Fibroblast of skin of right biceps (primary cell): ENCODE data around the gene SH3RF3.

Experiments used
- DNase-seq: peaks from one replicate; pipeline ENCODE4 v3.0.0-alpha.2; 2013

Gene SH3RF3

DNA sequence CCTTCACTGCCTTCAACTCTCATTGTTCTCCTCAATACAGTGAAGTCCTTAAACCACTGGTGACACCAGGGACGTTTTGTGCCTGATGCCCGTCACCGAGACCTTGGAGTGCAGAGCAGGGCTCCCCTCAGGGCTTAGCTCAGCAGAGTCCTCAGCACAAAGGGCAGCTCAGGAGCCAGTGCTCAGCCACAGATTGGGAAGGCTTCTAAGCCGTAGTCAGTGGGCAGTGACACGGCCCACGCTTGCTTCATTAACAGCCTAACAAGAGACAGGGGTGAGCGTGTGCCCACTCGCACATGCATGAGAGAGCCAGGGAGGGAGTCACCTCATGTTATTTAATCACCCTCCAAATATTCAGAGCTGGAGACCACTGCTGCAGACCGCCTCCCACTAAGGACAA, 137.5 kb downstream of the SH3RF3 start:
- DNase-seq, result no peak

DNA sequence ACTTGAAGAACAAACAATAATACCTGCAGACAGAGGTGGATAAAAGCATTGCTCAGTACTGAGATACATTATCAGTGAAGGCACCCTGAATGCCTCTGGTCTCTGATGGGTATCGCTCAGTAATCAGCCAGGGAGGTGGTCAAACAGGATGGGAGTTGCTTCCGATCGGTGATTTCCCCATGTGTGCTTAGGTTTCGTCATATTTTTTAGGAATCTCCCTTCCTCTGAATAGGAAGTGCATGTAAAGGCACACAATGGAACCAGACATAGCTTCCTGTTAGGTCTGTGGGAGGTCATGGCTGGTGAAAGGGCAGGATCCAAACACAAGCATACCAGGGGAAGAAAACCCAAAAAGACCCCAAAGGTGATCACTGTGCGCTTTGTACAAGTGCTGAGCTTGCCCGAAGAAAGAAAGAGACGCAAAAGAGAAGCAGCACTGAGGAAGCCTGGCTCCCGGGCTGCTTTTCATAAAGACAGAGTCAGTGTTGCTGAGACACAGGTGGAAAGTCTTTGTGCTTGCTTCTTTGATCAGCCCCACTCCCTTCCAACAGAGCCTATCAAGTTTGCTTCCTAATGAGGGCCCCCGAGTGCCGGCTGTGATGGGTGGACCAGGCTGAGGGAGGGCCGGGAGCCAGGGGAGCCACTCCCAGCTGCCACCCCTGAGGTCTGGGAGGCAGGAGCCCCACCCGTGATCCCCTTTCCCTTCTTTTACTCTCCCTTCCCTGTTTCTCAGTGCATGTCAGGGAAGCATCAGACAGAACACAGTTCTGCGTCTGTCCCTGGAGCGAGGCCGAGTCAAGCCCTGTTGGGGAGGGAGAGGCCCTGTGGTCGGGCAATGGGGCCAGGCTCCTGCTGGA, 138.2 kb downstream of the SH3RF3 start:
- peak; percentile 16 for DNase-seq

DNA sequence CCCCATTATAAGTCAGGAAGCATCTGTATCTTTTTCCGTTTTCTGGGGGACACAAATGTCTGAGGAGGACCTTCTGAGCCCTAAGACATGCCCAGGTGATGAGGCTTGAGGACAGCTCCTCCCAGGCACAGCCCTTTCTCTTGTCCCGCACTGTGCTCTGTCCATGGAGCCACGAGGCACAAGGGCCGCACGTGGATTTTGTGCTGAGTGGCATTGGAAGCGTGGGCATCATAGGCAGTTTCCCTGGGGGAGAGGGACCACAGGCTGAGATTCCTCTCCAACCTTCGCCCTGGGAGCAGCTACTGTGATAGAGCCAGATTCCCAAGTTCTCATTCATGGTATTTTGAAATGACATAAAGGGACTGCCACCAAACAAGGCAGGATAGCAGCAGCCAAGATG, 139.9 kb downstream of the SH3RF3 start:
- DNase-seq, result no peak

DNA sequence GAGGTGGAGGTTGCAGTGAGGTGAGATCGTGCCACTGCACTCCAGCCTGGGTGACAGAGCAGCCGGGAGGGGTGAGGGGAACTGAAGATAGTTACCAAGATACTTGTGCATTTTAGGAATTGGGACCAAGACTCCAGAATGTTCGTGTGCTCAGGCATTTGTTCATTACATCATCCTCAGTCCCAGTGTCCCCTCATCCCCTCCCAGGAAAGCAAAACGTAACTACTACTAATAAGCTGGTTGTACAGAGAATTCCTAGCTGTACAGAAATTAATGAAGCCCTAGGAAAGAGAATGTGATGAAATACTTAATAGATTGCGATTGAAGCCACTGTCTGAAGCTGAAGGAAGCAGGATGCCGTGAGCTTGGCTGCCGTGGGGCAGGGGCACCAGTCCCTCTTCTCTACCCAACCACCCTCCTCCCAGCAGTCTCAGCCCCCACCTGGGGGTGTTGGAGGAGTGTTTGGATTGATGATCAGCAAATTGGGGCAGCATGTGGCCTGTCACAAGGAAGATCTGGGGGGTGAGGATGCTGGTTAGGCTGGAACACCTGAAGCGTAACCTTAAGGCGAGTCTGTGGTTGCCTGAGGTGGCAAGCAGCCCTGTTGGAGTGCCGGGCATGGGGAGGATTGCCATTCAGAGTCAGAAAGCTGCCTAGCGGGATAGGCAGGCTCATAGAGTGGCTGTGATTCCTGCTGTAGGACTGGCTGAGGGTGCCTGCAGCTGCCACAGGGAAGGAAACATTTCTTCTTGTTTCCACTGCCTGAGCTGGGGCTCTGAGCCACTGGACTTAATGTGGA, 140.9 kb downstream of the SH3RF3 start:
- no peak for DNase-seq

DNA sequence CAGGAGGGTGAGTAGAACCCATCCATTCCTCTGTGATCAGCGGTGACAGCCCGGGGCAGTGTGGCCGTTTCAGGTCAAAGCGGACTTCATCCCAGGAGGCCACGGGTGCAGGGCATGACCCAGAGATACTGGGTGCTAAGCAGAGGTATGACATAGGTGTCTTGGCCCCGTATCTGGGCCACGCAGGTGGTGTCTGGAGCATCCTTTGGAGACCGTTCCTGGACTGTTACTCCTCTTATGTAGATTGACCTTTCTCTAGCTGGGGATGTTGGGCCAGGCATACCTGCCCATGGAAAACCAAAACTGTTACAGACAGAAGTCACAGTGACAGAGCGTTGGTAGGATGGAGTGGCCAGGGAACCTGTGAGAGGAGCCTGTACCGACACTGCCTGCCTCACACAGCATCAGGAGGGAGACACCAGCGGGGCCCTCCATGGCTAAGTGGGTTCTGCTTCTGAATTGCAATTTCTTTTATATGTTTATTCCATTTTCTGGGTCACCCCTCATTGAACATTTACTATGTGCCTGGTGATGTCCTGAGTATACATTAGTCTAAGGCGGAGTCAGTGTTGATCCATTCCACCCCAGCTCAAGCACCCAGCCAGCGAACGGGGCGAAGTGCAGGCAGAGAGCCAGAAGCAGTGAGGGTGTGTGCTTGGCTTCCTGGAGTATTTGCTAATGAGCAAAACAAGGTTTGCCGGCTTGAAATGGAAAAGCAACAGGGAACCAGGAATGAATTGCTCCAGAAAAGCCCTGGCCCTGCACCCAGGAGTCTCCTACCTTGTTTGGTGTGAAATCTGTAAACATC, 141.7 kb downstream of the SH3RF3 start:
- DNase-seq, result no peak

DNA sequence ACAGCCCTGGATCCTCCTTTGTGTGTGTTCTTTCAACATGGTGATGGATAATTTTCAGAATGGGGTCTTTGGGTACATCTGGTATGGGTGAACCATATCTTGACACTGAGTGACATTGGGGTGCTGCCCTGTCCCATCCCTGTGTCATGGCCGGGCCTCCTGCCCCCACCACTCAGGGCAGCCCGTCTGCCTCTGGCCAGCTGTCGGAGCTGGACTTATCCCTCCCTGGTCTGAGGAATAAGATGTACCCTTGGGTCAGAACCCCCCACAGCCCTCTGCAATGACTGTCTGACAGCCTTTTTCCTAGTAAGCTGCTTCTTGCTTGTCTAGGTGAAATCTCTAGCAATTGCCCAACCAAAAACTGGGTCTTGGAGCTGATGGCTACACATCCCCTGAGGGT, 142.9 kb downstream of the SH3RF3 start:
- DNase-seq, result no peak

DNA sequence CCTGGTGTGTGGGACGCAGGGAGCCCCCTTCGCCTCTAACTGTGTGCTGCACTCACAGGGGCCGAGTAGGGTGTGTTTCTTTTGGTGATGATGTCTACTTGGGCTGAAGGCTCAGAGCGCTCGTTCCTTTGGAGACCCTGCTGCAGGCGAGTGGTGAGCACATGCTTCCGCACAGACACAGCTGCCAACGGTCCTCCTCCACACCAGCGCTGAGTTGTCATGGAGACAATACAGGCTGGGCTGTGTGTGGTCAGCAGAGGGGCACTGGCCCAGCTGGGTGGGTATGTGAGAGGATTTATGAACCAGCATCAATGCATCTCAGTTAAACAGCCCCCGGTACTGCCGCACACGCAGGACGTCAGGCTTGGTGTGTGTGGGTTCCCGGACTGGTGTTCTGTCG, 143.5 kb downstream of the SH3RF3 start:
- DNase-seq, result no peak

DNA sequence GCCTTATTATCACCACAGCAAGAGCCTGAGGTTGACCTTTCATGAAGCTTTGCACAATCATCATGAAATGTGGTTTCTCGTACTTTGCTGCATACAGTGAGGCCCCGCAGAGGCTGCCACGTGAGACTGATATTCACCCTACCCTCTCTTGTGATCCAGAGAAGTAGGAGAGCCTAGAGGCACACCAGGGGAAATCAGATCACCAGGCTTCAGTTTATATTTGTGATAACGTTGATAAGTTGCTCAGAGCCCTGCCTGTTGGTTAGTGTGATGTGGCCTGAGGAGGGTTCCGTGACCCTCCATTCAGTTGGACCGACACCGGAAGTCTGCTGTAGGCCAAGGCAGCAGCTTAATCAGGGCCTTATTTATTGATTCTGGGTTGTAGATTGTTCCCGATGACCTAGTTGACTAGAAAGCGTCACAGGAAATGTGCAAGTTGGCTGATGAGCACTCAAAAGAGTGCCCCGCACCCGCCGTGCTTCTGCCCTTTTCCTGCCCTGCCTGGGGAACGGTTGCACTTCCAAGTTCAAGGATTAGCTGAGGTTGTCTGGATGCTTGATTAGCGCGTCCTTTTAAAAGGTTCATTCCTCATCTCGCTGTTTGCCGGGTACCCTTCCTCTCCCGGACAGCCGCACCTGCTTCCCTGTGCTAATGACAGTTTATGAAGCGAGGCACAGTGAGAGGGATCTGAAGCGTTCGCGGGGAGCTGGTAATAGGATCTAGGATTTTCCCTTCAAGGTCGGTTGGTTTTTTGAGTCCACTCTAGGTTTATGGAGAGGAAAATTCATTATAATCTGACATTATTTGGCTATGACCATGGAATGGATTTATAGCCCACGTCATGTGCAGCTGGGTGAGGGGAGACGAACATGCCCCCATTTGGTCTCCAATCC, 146.4 kb downstream of the SH3RF3 start:
- no peak for DNase-seq

DNA sequence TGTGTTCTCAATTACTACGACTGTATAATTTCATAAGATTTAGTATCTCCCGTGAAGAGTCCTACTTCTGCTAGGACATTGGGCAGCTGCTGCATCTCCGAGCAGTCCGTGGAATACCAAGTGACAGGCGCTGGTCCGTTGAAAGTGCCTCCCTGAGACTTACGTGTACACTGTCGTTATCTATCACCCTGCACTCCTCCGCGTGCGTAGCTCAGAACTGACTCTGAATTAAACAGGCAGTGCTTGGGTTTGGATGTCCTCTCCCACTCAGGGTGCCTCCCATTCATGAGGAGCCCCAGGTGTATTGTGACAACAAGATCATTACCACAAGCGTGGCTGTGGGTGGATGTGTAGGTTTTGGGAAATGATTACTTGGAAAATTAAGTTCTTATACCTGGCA, 148.4 kb downstream of the SH3RF3 start:
- no peak for DNase-seq

DNA sequence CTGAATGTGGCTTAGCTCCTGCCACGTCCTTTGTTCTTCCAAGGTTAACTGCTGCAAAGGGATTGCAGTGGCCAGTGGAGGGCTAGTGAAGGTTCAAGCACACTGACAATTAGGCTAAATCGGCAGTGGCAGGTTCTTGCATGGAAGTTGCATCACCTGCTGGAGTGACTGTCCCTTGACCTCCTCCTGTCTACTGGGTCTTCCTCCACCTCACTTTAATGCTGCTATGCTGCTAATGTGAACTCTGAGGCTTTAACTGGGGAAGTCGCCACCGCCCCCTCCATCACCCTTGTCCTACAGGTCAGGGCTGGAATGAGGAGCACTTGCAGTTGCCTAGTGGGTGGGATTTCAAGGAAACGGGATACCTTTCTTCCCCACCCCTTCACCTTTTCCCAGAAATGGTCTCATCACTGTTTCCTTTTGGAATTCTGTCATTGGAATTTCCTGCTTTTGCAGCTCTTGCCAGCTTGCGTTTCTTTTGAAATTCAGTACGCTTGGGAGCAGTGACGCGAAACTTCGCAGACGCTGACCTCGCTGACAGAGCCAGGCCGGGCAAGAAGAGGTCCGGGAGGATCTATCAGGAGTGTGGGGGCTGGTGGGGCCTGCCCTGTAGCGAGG, 150.3 kb downstream of the SH3RF3 start:
- DNase-seq, result peak; percentile 63

DNA sequence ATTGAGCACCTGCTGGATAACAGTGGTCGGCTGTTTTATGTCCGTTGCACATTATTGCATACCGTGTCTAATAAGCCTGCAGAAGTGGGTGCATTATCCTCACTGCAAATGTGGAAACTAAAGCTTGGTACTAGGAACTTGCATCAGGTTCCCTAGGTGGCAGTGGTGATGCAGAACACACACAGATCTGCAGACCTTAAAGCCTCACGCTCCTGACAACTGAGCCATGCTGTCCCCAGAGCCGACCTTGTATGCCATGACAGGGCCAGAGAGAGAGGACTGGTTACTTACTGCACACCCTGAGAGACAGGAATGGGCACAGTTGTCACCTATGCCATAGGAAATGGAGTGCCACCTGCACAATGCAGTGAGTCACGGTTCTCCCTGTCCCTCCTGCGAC, 151.8 kb downstream of the SH3RF3 start:
- DNase-seq, result no peak

DNA sequence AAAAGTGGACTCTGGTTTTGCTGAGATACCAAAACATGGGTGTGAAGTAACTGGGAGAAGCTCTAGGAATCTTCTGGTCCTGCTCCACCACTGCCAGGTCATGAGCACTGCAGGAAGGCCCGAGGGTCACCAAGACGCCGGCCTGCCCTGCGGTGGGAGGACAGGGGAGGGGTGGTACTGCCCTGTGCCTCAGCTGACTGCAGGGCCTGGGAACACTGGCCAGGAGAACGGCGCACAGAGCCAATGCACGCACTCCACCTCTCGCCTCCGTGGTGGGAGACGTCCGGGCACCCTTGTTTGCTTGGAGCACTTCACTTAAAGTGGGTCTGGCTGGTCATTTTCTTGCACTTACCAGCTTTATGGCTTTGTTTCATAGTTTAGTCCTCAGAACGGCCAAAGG, 153.4 kb downstream of the SH3RF3 start:
- DNase-seq, result no peak

DNA sequence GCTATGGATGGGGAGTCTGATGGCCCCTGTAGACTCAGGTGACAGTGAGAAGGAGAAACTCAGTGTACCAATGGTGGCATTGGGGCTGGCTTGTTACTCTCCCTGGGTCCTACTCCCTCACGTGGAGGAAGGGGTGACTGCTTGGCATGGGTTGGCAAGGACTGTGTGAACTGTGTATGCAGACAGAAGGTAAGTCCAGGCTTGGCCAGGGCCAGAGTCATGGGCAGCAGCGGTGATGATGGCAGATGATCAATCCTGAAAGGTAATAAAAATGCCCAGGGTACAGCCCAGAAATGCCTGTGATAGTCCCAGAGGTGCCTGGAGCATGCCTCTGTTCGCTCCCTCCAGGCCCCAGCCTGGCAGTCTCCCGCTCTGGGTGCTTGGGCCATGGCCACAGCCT, 153.9 kb downstream of the SH3RF3 start:
- DNase-seq, result no peak

DNA sequence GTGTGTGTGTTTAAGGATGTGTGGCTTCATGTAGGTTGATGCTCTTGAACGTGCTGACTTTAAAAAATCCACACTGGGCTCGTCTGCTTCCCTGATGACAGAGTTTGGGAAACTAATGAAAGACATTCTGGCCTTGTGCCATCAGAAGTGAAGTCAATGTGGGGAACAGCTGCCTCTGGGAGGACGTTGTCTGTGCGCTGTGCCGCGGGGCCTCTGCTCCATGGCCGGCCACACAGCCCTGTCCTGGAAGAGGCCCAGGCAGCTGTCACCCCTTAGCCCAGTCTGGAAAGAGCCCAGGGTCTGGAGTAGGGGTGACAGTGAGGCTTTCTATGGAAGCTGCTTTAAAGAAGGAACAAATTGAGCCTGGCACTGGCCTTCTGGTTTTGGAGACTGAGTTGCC, 155.8 kb downstream of the SH3RF3 start:
- DNase-seq, result peak; percentile 73

DNA sequence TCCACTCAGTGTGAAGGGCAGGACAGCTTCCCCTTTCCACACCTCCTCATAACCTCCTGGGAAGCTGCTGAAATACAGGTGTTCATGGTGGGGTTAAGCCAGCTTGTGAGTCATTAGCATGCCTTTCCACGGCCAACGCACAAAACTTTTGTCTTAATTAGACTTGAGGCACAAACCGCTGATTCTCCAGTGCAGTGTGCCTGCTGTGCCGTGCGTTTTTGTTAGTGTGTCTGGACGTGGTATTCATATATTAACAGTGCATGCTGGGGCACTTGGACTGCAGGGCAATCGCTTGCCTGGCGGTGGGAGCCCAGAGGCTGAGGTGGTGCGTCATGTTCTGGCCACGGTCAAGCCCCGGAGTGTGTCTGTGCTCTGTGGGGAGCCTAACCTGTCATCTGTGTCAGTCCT, 156.2 kb downstream of the SH3RF3 start:
- DNase-seq, result peak; percentile 24

DNA sequence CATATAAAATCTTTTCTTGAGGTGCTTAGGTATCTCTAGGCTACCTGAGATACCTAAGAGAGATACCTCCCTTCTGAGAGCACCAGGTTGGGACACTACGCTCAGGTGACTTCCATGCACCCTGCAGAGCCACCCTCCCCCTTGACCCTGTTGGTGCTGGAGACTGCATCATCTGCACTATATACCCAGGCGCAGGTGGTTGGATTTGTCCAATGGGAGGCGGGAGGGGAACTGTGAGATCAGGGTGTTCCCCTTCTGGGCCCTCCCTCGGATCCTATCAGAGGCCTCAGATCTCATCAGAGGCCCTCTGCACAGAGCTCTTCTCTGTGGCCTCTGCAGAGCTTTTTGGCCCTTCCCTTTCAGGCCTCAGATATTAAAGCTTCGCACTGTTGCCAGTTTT, 158.4 kb downstream of the SH3RF3 start:
- DNase-seq, result no peak

DNA sequence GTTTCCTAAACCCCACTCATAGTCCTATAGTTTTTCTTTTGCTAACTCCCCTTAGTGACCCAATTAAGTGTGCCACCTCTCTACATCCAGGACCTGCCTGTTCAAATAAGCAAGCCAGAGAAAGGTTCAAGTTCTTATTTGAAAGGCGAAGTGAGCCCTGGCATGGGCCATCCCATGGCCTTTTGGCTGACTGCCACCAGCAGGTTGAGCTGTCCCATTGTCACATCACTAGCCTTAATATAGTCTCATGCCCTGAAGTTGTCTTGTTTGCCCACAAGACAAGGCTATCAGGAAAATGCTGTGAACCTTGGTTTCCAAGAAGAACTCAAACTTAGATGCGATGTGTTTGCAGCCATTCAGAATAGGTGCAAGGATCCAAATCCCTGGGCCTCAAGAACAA, 158.8 kb downstream of the SH3RF3 start:
- no peak for DNase-seq

DNA sequence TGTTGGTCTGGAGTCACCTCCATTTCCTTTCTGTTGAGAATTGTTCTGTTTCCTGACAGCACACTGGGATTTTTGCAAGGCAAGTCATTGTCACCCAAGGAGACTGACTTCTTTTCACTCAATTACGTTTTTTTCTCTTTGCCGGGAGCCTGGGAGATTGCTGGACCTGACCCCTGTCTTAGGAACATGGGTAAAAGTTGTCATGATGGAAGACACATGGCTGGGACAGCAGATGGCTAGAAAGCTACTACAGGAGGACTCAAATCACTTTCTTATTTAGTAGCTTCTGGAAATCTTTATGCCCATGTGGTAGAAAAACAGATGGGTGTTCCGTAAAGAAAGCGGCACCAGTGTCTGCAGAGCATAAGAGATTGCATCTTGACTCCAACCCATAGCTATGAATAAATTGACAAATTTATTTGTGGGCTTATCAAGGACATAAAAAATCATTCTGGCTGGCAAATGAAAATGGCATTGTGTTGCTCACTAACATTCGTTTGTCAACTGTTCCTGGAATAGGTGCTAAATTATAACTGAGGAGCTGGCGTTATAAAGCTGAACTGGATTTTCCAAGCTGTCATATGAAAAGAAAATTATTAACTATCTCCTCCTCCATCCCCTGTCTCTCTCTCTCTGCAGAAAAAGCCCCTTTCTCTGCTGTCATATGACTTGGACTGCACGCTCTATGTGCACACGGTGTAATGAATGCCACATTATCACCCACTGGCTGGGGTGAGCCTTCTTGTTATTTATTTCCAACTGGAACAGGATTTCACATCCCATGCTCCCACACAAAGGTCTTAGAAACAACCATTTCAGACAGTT, 159.8 kb downstream of the SH3RF3 start:
- DNase-seq, result no peak

DNA sequence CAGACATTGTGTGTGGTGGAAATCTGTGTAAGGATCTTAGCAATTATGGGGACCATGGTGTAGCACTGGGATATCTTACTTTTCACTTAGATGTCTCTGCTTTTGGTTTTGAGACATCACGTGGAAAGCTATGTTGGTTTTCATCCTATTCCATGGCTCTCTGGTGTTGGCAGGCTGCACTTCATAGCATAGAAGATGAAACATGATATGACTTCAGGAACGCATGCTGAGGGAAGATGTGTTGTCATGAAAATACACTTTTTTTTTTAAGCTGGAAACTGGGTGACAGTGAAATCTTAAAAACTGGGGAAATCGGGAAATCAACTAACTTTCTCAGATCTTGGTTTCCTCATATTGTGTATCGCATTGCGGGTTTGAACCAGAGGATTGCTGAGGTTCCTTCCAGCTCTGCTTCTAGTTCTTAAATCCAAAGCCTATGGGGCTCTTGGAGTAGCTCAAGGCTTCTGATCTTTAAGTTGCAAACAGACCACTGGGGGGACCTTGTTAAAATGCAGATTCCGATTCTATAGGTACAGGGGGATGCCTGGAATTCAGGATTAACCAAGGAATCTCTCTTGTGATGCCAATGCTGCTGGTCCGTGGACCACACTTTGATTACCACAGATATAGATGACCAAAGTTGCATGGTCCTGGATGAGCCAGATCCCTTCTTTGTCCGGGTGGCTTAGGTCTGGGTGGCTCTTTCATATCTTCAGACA, 160.7 kb downstream of the SH3RF3 start:
- no peak for DNase-seq
